ENCODE results near the gene PARM1.

The PARM1 gene

GRCh38 chr4:75036046-75036830 is 103.3 kb downstream of the PARM1 start:
- no peak for DNase-seq

DNA sequence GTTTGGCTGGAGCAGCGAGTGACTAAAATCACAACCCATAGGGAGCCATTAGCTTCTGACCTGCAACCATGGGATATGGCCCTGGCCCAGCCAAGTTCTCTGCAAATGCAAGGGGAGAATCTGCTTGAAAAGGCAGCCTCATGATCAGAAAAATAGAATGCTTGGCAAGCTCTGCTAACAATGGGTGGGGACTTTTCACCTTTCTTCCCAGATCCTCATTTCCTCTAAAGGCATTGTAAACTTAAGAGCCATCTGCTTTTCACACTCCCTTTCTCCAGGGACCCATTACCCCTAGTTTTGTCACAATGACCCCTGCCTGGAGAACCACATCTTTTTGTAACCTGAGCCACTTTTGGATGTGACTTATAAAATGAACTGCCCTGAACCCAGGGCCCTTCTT is 104.3 kb downstream of the PARM1 start:
- DNase-seq, result no peak

GRCh38 chr4:75038376-75038775 is 105.5 kb downstream of the PARM1 start:
- no peak for DNase-seq

GRCh38 chr4:75040703-75041102 is 107.8 kb downstream of the PARM1 start:
- DNase-seq, result no peak

DNA sequence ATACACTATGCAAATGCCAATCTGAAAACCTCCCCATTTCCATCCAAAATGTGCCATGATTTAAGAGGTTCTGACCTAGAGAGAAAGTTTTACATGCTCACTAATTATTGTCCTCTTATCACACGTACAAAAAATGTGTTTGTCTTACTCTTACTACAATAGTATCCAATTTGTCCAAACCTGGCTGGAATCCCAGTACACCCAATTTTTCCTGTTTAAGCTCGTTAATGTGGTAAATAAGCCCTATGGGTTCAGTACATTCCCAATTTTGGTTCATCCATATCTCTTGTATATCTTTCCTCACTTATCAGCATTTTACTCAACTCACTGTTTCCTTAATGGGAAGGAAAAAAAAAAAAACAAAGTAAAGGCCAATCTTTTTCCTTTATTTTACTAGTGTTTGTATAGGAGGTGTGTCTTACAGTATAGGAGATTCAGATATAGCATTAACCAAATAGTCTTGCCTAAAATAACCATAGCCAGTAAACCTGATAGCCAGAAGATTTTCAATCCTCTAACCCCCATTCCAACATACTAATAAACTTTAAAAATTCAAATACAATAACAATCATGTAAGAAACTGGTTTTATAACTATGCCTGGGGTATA is 109.8 kb downstream of the PARM1 start:
- DNase-seq, result no peak

- DNase-seq, result no peak
Measured at GRCh38 chr4:75046226-75046625, 113.3 kb downstream of the PARM1 start.

DNA sequence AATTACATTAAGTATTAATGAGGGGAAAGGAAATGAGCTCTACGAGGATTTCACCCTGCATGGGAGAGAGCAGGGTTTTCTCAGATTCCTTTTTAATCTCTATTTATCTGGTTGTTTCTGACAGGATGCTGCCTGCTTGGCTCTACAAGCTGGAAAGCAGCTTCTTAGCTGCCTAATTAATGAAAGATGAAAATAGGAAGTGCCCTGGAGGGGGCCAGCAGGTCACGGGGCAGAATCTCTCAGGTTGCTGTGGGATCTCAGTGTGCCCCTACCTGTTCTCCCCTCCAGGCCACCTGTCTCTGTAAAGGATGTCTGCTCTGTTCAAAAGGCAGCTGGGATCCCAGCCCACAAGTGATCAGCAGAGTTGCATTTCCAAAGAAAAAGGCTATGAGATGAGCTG is 113.7 kb downstream of the PARM1 start:
- no peak for DNase-seq

DNA sequence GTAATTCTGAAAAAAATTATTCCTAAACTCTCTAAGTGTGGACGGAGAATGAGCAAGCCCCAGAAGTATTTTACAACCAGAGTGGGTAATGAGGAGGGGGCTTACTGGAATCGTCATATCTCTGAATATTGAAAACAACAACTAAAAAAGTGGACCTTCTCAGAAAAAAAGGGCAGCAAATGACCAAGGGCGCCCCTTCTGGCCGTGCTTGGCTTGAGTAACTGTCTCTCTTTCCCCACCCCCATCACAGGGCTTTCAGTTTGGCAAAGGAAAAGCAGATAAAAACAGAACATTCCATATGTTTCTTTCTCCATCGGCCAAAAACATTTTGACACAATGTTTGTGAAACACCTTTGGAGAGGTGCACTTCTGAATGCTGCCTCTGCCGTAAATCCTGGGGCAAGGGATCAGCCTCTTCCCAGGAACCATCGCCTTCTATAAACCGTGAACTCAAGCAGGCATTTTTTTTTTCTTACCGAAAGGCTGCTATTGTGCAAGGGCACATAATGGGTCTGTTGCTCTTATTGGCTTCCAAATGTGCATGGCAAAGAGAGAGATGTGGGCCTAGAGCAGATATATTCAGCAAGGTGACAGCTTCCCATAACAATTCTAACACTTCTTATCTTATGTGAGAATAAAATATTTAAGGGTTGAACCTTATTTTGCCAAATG is 115.4 kb downstream of the PARM1 start:
- DNase-seq, result no peak

- no peak for DNase-seq
Measured at GRCh38 chr4:75051431-75051830, 118.5 kb downstream of the PARM1 start.

DNA sequence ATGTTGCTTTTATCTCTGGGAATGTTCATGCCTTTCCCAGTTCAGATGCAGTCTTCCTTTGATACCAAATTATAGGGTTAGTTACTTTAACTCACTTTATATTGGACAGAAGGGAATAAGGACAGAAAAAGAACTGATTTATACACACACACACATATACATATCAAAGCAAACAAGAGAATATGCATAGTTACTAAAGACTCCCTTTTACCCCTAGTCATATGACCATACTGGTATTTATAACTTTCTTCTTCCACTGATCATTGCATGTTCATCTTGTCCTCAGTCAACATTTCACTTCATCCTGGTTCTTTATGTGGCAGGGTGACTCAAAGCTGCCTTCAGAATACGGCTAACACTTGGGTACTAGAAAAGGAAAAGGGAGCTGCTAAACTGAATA is 120.4 kb downstream of the PARM1 start:
- DNase-seq, result no peak

- no peak for DNase-seq
Measured at GRCh38 chr4:75054078-75054477, 121.2 kb downstream of the PARM1 start.

- DNase-seq, result no peak
Measured at GRCh38 chr4:75056277-75056676, 123.4 kb downstream of the PARM1 start.

DNA sequence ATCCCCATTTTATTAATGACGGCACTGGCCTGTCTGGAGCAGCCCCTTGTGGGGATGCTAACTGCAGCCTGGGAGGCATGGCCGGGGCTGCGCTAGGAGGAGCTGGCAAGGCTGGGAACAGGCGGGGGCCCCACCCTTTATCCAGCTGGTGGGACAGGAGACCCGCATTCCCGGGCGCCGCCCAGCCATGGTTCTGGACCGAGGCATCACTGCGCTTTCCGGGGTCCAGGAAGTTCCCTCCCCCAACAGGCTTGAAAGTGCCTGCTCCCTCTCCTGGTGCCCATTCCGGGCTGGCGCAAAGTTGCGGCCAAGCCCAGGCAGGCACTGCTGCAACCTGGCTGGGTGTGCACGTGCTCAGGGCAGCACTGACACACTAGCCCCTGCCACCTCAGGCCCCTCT is 124.5 kb downstream of the PARM1 start:
- DNase-seq, result no peak

- no peak for DNase-seq
Measured at GRCh38 chr4:75058486-75058885, 125.6 kb downstream of the PARM1 start.

DNA sequence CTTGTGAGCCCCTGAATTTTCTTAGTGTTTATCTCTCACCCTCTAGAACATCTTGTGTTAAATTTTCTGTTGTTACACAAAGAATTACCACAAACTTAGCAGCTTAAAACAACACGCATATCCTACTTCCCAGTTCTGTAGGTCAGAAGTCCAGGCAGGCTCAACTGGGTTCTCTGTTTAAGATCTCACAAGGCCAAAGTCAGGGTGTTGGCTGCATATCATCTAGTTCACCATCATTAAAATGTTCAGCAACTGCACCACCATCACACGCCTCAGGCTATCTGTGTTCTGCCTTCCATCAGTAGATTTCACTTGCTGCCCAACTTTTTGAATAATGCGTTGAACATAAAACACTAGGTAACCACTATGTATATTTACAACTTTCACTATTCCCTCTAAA is 130.5 kb downstream of the PARM1 start:
- DNase-seq, result no peak

- DNase-seq, result no peak
Measured at GRCh38 chr4:75065909-75066308, 133.0 kb downstream of the PARM1 start.

- DNase-seq, result no peak
Measured at GRCh38 chr4:75069493-75070074, 136.7 kb downstream of the PARM1 start.

DNA sequence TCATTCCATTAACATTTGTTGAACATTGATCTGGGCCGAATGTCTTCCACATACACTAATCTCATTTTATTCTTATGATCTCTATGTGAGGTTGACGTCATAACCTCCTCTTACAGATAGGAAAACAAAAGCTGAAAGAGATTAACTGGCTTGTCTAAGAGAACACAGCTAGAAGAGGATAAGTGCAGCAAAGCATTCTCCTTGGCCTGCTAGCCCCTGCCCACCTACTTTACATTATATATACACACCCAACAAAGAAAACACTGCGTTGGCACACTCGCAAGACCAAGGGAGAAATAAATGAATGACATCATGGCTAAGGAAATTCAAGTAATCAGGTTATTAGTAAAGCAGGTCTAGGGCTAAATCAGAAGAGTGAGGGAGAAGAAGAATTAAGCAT is 138.4 kb downstream of the PARM1 start:
- DNase-seq, result no peak

DNA sequence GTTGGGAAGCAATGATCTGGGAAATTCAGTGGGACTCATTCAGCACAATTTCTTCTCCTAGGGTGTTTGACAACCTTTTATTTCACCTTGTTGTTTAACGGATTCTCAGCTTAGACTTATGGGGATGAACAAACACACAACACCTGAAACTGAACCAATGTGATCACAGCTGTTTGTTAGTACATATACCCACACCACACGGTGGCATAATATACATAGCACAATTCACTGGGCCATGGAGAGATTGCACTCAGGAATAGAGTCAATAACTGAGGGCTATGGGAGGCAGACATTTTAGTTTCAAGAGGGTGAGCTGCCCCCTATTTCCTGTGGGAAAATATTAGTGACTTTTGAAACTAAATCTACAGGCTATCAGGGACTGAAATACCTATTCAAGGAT is 148.0 kb downstream of the PARM1 start:
- no peak for DNase-seq

DNA sequence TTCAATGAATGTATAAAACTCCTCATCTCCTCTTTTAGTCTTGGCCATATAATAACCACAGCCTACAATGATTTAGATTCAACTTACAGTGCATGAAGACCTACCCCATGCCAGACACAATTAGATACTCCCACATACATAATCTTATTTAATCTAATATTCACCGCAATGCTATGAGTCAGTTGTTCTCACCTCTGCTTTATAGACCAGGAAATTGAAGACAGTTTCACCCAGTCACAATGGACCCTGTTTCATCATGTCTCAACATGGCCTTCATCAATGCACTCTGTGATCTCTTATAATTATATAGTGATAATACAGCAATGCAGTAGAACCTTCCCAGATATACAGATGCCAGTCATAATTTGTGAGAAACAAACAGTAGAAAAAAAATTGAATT is 148.6 kb downstream of the PARM1 start:
- no peak for DNase-seq

DNA sequence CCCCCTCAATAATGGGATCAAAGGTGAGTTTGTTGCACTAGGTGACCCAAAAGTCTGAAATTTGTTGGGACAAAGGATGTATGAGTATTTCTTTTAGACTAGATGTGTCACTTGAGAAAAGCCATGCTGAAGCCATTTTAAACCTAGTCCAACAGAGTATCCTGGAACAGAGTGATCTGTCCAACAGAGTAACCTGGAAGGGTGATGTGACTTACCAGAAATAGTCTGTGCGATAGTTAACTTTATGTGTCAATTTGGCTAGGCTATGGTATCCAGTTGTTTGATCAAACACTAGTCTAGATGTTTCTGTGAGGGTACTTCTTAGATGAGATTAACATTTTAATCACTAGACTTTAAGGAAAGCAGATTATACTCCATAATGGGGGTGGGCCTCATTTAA is 154.5 kb downstream of the PARM1 start:
- no peak for DNase-seq

DNA sequence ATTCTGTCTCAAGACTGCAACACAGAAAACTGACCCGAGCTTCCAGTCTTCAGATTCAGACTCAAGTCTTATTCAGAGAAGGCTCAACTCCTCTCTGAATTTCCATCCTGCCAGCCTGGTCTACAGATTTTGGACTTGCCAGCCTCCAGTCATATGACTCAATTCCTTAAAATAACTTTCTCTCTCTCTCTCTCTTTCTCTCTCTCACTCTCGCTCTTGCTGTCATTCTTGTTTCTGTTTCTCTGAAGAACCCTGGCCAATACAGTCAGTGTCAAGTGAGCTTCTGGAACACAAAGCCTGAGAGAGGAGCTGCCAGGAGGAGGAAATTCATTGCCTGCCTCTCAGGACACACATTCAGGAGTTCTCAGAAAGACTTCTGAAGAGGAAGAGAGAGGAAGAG is 154.9 kb downstream of the PARM1 start:
- DNase-seq, result no peak

GRCh38 chr4:75089206-75089605 is 156.3 kb downstream of the PARM1 start:
- DNase-seq, result no peak

DNA sequence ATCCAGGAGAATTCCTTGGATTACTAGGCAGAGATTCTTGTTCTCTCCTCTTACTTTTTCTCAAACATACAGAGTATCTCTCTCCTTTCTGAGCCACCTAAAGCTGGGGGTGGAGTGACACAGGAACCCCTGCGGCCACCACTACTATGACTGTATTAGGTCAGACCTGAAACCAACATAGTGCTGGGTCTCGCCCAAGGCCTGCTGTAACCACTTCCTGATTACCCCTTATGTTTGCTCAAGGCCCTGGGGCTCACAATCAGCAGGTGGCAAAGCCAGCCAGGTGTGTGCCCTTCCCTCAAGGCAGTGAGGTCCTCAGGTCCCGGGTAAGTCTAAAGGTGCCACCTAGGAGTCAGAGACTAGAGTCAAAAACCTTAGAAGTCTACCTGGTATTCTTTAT is 166.4 kb downstream of the PARM1 start:
- DNase-seq, result no peak

Data from stimulated activated CD4-positive, alpha-beta T cell treated with anti-CD3 and anti-CD28 coated beads, Interleukin-12 subunit alpha, Interleukin-12 subunit beta, amount 100 ng/mL, for 4 hours (primary cell).